GM12864 (cell line): ENCODE measurements around the gene P2RX3.
A peak's percentile ranks its signal among the peaks of the same experiment; 100 is the strongest.

Experiments
- DNase-seq: peaks from one replicate; pipeline ENCODE4 v3.0.0-alpha.2; 2011; ENCODE audit warnings: low read depth
- H3K4me3 ChIP-seq: 2 replicates; pipeline ENCODE4 v1.5.1; 2011; ENCODE audit warnings: mild to moderate bottlenecking, low read depth, low read length, control low read depth
- CTCF ChIP-seq: IDR thresholded peaks from 2 replicates; pipeline ENCODE4 v1.5.1; 2011; ENCODE audit warnings: low read depth, mild to moderate bottlenecking, moderate library complexity, low read length, control low read depth, inconsistent platforms; ENCODE audit errors: missing control alignments

Gene P2RX3

DNA sequence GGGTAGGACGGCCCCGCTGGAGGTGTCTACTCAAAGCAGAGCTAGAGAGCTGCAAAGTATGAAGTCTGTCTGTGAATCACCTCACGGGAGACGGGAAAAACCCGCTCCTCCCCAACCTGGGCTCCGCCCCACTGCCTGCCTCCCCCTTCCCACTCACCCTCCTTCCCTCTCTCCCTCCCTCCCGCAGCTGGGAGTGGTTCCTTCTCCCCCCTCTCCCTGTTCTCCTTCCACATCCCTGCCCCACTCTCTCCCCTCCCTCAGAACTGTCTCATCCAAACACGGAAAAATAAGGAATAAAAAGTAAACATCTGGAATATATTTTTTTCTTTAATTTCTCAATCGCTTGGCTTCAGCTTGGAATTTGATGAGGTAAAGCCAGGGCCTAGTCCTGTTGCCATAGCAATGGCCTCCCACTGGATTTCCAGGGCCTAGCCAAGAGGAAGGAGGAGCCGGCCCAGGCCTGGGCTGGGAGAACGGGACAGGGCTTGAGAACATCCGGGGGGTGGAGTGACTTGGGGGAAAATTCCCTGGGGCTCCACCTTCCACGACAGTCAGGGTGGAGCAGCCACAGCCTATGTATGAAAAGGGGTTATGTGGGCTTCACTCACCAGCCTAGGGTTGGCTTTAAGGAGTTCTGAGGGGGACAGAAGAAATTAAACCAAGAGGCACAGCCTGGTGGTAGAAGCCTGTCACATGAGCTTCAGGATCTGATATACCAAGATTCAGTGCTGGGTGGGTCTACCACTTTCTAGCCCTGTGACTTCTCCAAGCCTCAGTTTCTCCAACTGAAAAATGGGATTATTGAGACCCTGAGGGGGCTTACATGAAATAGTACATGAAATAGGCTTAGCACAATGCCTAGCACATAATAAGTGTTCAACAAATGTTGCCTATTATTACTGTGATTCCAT lies 15.6 kb upstream of the P2RX3 start:
- no peak for DNase-seq
- no peak overlapping the region for H3K4me3 ChIP-seq
- no peak for TF ChIP-seq CTCF

DNA sequence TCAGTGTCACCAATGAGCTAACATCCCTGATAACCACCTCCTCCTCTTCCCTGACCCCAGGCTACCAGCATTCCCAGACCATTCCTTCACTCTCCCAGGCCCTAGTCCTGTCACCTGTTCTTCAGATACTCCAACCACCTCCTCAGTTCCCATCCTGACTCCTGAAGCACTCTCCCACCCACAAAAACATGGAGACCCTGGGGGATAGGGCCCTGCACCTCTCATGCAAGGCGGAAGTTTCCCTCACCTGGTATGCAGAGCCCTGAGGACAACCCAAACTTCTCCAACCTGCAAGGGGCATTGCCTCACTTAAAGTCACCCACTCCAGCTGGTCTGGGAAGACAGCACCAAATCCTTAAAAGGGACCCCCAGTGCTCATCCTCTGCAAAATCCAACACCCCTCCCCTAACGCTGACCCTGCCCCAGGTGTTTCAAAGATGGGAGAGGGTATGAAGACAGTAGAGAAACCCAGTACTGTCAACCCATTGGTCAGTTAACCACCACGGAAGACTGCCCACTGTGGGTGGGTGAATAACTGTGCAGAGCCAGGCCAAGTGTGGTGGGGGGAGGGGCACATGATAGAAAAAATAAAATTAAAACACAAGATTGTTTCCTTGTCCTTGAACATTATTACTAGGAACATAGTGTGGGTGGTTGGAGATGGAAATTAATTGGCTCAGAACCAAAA lies 14.8 kb upstream of the P2RX3 start:
- no peak for DNase-seq
- H3K4me3 ChIP-seq = no peak overlapping the region
- no peak for TF ChIP-seq CTCF

DNA sequence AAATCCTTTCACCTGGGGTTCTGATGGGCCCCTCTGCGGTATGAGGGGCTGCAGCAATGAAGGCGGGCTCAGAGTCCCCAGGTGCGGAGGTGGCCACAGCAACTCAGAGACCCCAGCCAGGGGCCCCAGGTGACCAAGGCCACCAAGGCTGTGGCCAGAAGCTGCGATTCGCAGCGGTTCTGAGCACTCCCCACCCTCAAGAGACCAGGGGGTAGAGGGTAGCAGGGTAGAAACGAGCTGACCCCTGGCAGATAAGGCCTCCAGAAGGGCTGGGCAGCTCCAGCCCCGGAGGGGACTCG lies 14.3 kb upstream of the P2RX3 start:
- no peak for DNase-seq
- H3K4me3 ChIP-seq = peak overlapping the region; percentile 11
- TF ChIP-seq CTCF = no peak

GRCh38 chr11:57324154-57324885 lies 13.8 kb upstream of the P2RX3 start:
- no peak for DNase-seq
- peak overlapping the region; percentile 57 for H3K4me3 ChIP-seq
- no peak for TF ChIP-seq CTCF

GRCh38 chr11:57324886-57325734 lies 13.0 kb upstream of the P2RX3 start, which contains the start of gene TNKS1BP1:
Gene TNKS1BP1 (minus strand): TSS chr11:57324952. CDS start chr11:57321885, 3,067 bp downstream.
- peak within 1 kb of the TSS; percentile 57 for H3K4me3 ChIP-seq
- peak; percentile 77 for DNase-seq
- TF ChIP-seq CTCF = no peak

- no peak for TF ChIP-seq CTCF
- peak overlapping the region; percentile 40 for H3K4me3 ChIP-seq
- no peak for DNase-seq
These were observed 12.5 kb upstream of the P2RX3 start for GRCh38 chr11:57325735-57326048.
